Cardiac septum (tissue), 1 donor: ENCODE data around the gene PLK3. TPM values are rescaled to one million over a fixed set of nuclear protein-coding genes. Genes with fewer than 3 reads are reported as not detected.
"Not testable (repeated sequence)": the region's sequence is repeated elsewhere in the genome, so short reads cannot be mapped to it uniquely, and the experiment has no call there.

Experiments used
- DNase-seq: peaks from one replicate; pipeline ENCODE4 v3.0.0-alpha.2; 2020; ENCODE audit warnings: low spot score
- intact Hi-C: fragments of 100-400 bp; cut with DNase I; formaldehyde crosslinking; loops from one replicate; pipeline ENCODE4 v1.14.0; 2022
- total RNA-seq: library from RNA; stranded (reverse); fragmentation: NEBNext Ultra II Directional; extraction: Animal tissue kit (Norgen Biotek cat#: 25700); gene quantifications from one replicate; pipeline ENCODE4 v1.2.1, GENCODE V29; 2021
- donor health status: DM: no; HTN: no; CAD: no.

The PLK3 gene
- total RNA-seq, 1 donor from 2014 or later, result 8.4 TPM

- DNase-seq, result no peak
- intact Hi-C loops, result loop anchor here (10.0 kb wide), 1 partner anchor 498 kb away; no protein-coding TSS in a partner anchor
These were observed 6.7 kb downstream of the PLK3 start, which contains the start of gene DYNLT4 for GRCh38 chr1:44806704-44807363. Gene DYNLT4 (minus strand): TSS chr1:44807351. CDS start chr1:44806668, 683 bp downstream.

DNA sequence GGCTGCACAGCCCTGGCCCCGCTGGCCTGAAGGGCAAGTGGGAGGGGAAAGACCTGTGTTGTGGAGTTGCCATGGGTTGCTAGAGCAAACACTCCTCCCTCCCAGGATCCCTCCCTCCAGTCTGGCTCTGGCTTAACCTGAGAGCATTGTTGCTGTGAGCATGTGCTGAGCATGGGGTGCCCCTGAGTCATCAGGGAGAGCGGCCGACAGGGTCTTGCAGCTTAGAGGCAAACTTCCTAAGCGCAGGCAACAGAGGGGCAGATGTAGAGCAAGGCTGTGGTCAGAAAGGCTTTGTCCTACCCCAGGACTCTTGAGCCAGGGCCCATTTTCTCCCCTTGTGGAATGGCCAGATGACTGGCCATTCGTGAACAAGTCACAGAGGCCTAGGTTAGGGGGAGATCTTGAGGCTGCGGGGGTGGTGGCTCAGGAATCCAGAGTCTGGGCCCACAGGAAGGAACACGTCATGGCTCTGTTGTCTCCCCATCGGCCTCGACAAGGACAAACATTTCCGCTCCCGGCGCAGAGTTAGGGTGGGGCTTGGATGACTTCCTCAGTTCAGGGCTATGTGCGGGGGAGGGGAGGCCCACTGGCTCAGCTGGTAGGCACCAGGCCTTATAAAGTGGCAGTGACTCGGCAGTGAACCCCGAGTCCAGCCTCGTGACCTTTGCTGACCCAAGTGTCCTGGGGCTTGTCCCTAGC, 7.3 kb downstream of the PLK3 start:
- intact Hi-C loops, result loop anchor here (10.0 kb wide), 1 partner anchor 497 kb away; no protein-coding TSS in a partner anchor
- DNase-seq, result peak; percentile 99

- DNase-seq, result peak; percentile 90
- intact Hi-C loops, result loop anchor here (10.0 kb wide), 1 partner anchor 497 kb away; no protein-coding TSS in a partner anchor
These were observed 8.1 kb downstream of the PLK3 start, which contains the start of gene BTBD19 for GRCh38 chr1:44808063-44808937. Gene BTBD19 (plus strand): TSS chr1:44808523. CDS start chr1:44808821, 298 bp downstream.

GRCh38 chr1:44808938-44809917, 9.1 kb downstream of the PLK3 start:
- no peak for DNase-seq
- intact Hi-C loops, result loop anchor here (10.0 kb wide), 1 partner anchor 496 kb away; no protein-coding TSS in a partner anchor

DNA sequence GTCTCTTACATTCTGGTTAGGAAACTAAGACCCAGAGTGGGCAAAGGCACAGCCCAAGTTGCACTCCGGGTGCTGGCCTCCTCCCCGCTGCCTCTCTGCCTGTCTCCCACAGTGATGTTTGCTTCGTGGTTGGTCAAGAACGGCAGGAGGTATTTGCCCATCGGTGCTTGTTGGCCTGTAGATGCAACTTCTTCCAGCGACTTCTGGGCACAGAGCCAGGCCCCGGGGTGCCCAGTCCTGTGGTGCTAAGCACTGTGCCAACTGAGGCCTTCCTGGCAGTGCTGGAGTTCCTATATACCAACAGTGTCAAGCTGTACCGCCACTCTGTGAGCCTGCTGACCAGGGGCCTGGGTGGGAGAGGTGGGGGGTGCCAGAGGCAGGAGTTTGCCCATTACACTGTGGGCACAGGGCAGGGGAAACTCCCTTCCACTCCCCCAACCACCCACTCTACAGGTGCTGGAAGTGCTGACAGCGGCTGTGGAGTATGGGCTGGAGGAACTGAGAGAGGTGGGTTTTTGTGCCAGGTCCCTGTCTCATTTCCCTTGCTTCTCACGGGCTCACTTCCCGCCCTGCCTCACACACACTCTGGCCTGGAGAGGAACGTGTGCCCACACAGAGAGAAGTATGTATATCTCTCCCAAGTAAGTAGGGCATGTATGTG, 10.1 kb downstream of the PLK3 start:
- DNase-seq, result peak; percentile 74
- intact Hi-C loops, result no loop called here

DNA sequence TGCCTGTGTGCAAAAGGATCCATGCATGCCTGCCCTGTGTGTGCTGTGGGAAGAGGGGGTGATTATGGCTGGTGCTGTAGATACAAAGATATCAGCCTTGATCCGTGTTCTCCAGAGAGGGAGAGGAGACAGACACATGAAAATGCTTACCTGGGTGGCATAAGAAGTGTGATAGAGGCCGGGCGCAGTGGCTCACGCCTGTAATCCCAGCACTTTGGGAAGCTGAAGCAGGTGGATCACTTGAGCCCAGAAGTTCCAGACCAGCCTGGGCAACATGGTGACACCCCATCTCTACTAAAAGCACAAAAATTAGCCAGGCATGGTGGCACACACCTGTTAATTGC, 10.6 kb downstream of the PLK3 start:
- intact Hi-C loops, DNase-seq: not testable (repeated sequence)

DNA sequence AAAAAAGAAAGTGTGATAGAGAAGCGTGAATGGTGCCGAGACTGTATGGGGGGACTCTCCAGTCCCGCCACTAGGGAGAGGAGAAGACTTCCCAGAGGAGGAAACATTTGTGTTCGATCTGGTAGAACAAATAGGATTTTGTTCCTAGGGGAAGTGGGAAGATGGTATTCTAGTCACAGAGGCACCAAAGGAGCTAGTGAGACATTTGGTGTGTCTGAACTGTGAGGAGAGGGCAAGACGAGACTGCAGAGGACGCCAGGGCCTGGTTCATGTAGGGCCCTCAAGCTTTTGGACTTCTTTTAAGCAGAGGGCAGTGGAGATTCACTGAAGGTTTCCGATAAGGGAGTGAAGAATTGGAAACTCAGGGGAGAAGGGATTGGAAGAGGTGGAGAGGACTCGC, 11.1 kb downstream of the PLK3 start:
- peak; percentile 38 for DNase-seq
- intact Hi-C loops, result no loop called here

GRCh38 chr1:44812822-44813543, 12.8 kb downstream of the PLK3 start:
- peak; percentile 74 for DNase-seq
- intact Hi-C loops, result no loop called here

DNA sequence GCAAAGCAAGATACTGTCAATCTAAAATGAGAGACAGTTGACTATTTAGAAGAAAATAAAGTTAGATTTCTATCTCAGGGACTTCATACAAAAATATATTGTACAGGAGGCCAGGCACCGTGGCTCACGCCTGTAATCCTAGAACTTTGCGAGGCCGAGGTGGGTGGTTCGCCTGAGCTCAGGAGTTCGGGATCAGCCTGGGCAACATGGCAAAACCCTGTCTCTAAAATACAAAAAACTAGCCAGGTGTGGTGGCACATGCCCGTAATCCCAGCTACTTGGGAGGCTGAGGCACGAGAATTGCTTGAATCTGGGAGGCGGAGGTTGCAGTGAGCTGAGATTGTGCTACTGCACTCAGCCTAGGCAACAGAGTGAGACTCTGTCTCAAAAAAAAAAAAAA, 15.7 kb downstream of the PLK3 start:
- DNase-seq, intact Hi-C loops: not testable (repeated sequence)

DNA sequence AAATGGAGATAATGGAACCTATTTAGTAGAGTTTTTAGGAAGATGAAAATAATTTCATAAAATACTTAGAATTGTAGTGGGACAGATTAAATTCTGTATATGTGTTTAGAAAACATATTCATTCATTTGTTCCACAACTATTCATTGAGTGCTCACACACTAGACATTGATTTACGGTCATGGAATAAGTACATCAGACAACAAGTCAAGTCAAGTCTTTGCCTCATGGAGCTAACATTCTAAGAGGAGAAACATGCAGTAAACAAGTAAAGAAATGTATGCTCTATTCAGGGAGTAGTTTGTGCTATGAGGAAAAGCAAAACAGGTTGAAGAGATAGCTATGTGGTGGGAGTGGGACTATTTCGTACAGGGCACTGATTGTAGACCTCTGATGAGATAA, 17.1 kb downstream of the PLK3 start:
- intact Hi-C loops, result no loop called here

DNA sequence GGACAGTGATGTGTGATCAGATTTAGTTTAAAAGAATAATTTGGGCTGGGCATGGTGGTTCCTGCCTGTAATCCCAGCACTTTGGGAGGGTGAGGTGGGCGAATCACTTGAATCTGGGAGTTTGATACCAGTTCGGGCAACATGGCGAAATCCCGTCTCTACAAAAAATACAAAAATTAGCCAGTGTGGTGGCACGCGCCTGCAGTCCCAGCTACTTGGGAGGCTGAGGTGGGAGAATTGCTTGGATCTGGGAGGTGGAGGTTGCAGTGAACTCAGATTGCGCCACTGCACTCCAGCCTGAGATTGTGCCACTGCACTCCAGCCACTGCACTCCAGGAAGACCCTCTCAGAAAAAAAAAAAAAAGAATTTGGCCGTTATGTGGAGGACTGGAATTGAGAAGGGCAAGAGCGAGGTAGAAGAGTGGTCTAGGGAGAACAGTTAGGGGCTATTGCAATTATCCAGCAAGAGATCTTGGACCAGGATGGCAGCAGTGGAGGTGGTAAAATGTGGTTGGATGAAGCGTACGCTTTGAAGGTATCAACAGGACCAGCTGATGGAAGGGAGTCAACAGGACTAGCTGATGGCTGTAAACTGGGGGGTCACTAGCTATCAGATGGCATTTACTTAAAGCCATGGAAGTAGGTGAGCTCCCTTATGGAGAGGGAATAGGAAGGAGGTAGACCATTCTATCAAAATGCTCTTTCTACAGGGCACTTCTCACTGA, 17.8 kb downstream of the PLK3 start:
- intact Hi-C loops, result loop anchor here (2.0 kb wide), 1 partner anchor 17 kb away; the partner anchor contains the start of gene PLK3
- DNase-seq, result no peak

More for the DNA sequence above, 17.1 kb downstream of the PLK3 start:
- DNase-seq, result no peak

GRCh38 chr1:44819196-44819607, 19.0 kb downstream of the PLK3 start:
- peak; percentile 24 for DNase-seq
- intact Hi-C loops, result loop anchor here (2.0 kb wide), 1 partner anchor 18 kb away; the partner anchor contains the start of gene PLK3

GRCh38 chr1:44819608-44820327, 19.6 kb downstream of the PLK3 start:
- DNase-seq, result peak; percentile 86
- intact Hi-C loops, result loop anchor here (2.0 kb wide), 1 partner anchor 19 kb away; the partner anchor contains the start of gene PLK3

GRCh38 chr1:44820328-44821239, 20.4 kb downstream of the PLK3 start:
- intact Hi-C loops, result no loop called here
- DNase-seq, result no peak

- intact Hi-C loops, result no loop called here
- no peak for DNase-seq
These were observed 21.1 kb downstream of the PLK3 start for GRCh38 chr1:44821240-44821715.
